GM10266 (cell line): ENCODE measurements around the gene REC8.
"Not testable (repeated sequence)": the region's sequence is repeated elsewhere in the genome, so short reads cannot be mapped to it uniquely, and the experiment has no call there.

Experiments
- DNase-seq: peaks from one replicate; pipeline ENCODE4 v3.0.0; 2012; ENCODE audit errors: extremely low spot score
- CTCF ChIP-seq: IDR thresholded peaks from 2 replicates; pipeline ENCODE4 v1.5.1; 2012; ENCODE audit warnings: mild to moderate bottlenecking, low read depth; ENCODE audit not compliant: control insufficient read depth, insufficient read depth; ENCODE audit errors: missing control alignments

Gene REC8

GRCh38 chr14:24219521-24219920, 47.6 kb downstream of the REC8 start:
- no peak for TF ChIP-seq CTCF
- DNase-seq: no peak

DNA sequence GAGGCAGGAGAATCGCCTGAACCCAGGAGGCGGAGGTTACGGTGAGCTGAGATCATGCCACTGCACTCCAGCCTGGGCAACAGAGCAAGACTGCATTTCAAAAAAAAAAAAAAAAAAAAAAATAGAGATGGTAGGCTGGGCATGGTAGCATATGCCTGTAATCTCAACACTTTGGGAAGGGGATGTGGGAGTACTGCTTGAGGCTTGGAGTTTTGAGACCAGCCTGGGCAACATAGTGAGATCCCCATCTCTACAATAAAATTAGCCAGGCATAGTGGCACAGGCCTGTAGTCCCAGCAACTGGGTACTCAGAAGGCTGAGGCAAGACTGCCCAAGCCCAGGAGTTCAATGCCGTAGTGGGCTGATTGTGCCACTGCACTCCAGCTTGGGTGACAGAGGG, 51.1 kb downstream of the REC8 start:
- not testable (repeated sequence) for DNase-seq

DNA sequence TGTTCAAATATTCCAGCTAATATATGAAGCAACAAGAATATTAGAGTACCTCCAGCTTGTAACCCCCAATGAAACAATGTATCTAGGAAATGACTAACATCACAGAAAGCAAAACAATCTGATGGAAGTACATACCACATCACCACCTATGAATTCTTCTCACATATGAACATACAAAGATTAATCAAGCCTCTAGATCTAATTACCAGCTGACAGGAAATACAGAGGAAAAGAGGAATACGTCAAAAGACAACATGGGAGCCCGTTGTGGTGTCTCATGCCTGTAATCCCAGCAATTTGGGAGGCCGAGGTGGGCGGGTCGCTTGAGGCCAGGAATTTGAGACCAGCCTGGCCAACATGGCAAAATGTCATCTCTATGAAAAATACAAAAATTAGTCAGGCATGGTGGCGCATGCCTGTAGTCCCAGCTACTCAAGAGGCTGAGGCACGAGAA, 52.8 kb downstream of the REC8 start:
- DNase-seq: no peak

GRCh38 chr14:24226473-24226872, 54.6 kb downstream of the REC8 start:
- no peak for TF ChIP-seq CTCF
- no peak for DNase-seq

More for the DNA sequence above, 52.8 kb downstream of the REC8 start:
- TF ChIP-seq CTCF: no peak

DNA sequence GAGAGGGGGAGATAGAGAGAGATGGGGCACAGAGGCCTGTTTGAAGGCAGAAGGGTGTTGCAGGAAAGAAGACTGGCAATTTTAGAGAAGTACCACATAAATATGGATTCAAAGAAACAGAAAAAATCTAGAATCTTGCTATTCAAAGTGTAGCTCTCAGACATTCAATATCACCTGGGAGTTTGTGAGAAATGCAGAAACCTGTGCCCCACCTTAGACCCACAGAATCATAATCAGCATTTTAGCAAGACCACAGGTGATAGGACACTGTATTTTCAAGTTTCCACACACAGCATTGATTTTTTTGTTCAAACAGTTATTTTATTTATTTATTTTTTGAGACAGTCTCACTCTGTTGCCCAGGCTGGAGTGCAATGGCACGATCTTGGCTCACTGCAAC, 57.0 kb downstream of the REC8 start:
- DNase-seq: no peak
- TF ChIP-seq CTCF: no peak
